HG02884 (cell line): ENCODE data around the gene RGPD3.

Source experiments
- ATAC-seq: cut with Tn5 transposase; IDR thresholded peaks from one replicate; pipeline ENCODE4 v1.9.1; 2021; ENCODE audit warnings: mild to moderate bottlenecking, moderate library complexity; ENCODE audit not compliant: unreplicated experiment

RGPD3 gene

GRCh38 chr2:106343274-106343673 is 124.9 kb downstream of the RGPD3 start:
- ATAC-seq: no peak

- ATAC-seq: no peak
Measured at GRCh38 chr2:106342831-106343251, 125.4 kb downstream of the RGPD3 start.

- ATAC-seq: no peak
Measured at GRCh38 chr2:106341666-106342065, 126.5 kb downstream of the RGPD3 start.
